Ovary (tissue), 9 donors: ENCODE results near the gene CENPO. TPM values are rescaled to one million over a fixed set of nuclear protein-coding genes. Genes with fewer than 3 reads are reported as not detected.

Experiments
- DNase-seq, 5 donors: peaks; one replicate each; pipeline ENCODE4 v3.0.0-alpha.2; 2019 to 2020
- H3K27ac ChIP-seq, 2 donors: fragments of 200-600 bp; one replicate each; pipeline versions ENCODE4 v1.5.1 to v1.8.0; 2019 to 2022
- H3K27me3 ChIP-seq: fragments of 200-600 bp; one replicate; pipeline ENCODE4 v1.8.0; 2022
- H3K36me3 ChIP-seq: fragments of 200-600 bp; sonication (generic); one replicate; pipeline ENCODE4 v1.5.1; 2019
- H3K4me1 ChIP-seq: one replicate; pipeline ENCODE4 v1.8.1; 2013; ENCODE audit warnings: mild to moderate bottlenecking, moderate library complexity; ENCODE audit not compliant: insufficient read depth
- H3K4me3 ChIP-seq: fragments of 200-600 bp; sonication (generic); one replicate; pipeline ENCODE4 v1.5.1; 2017
- H3K9me3 ChIP-seq, 2 donors: fragments of 200-600 bp in 1 of 2; sonication (generic) in 1 of 2; one replicate each; pipeline versions ENCODE4 v1.5.1 to v1.8.1; 2013 to 2019; ENCODE audit warnings: mild to moderate bottlenecking in 1 of 2, moderate library complexity in 1 of 2
- CTCF ChIP-seq, 3 donors: fragments of 450-650 bp in 2 of 3; fragments of 200-600 bp in 1 of 3; IDR thresholded peaks; one replicate each; pipeline versions ENCODE4 v1.5.1 to v1.8.0; 2016 to 2022; ENCODE audit warnings: antibody characterized with exemption in 3 of 3, mild to moderate bottlenecking in 1 of 3
- EP300 ChIP-seq: sonication (generic); formaldehyde crosslinking; IDR thresholded peaks from one replicate; pipeline ENCODE4 v1.6.1; 2017; ENCODE audit warnings: antibody characterized with exemption
- POLR2A ChIP-seq: fragments of 450-650 bp; IDR thresholded peaks from one replicate; pipeline ENCODE4 v1.6.1; 2017; ENCODE audit warnings: antibody characterized with exemption, mild to moderate bottlenecking, moderate library complexity
- WGBS, 3 donors: extraction: QIAGEN DNeasy Blood & Tissue Kit in 1 of 3; methylation state at CpG; one replicate each; pipeline versions ENCODE4 v1.1.5 to v1.1.7; 2013 to 2017; 5-methylcytosine and 5-hydroxymethylcytosine counted together
- intact Hi-C, 4 donors: fragments of 100-400 bp; cut with DNase I; formaldehyde crosslinking; loops; one replicate each; pipeline versions ENCODE4 v1.11.0 to v1.15.1; 2022 to 2023
- polyA plus RNA-seq, 2 donors: library from polyadenylated mRNA; stranded (reverse); fragments of 200-250 nt in 1 of 2; fragments of 350-450 nt in 1 of 2; fragmentation: Illumina TruSeq in 1 of 2; extraction: RNeasy Lipid Tissue Mini Kit (QIAGEN cat#74804) in 1 of 2; gene quantifications; one replicate each; pipeline ENCODE4 v1.2.3, GENCODE V29; 2013 to 2014
- total RNA-seq, 7 donors: library from RNA; depleted of rRNA in 2 of 7; stranded (reverse); fragments of >200 nt in 2 of 7; fragmentation: NEBNext Ultra II Directional in 3 of 7; extraction: Animal tissue kit (Norgen Biotek cat#: 25700) in 3 of 7; gene quantifications; one replicate each; pipeline versions ENCODE4 v1.1.0 to v1.2.4, GENCODE V29; 2016 to 2023
- donor health status: DM: no; HTN: no; CAD: no; lungs with moderate emphysema.
- donor health status: DM: no; HTN: no; CAD: no.
- donor health status: Bipolar disorder and iron deficiency.
- donor health status: DM: yes; HTN: yes; CAD: no.
- donor health status: DM: no; HTN: no; CAD: no.
- donor health status: DM: yes; HTN: yes; CAD: no.

CENPO gene
- total and polyA plus RNA-seq, 9 donors, result 1.0 to 4.7 (median 2.4) TPM

DNA sequence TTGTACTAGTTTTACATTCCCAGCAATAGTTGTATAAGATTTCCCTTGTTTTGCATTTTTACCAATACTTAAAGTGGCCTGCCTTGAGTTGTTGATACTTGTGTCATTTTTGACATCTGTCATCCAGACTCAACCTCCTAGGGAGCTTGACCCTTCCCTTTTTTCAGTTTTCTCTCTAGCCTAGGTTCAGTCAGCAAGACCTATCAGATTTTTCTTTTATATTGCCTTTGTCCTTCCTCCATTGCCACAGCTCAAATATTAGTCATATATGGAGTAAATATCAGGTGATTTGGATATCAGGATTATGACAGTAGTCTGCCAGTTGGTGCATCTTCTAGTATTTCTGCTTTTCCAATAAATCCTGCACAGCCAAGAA is 13.4 kb downstream of the CENPO start:
- H3K4me1 ChIP-seq, result no peaks in the 10 kb centered on the region
- H3K27me3 ChIP-seq, result no peaks in the 10 kb centered on the region
- H3K27ac ChIP-seq, result no peak overlapping the region
- H3K9me3 ChIP-seq, result peaks cover 0 to 6% of the 10 kb centered on the region in 2 donors
- H3K36me3 ChIP-seq, result no peaks in the 10 kb centered on the region
- H3K4me3 ChIP-seq, result no peak overlapping the region
- TF ChIP-seq EP300 (no peak), CTCF (IDR thresholded peaks at IDR 0.05) (no peak), POLR2A (no peak)
- no peak for DNase-seq
- intact Hi-C loops, result no loop called here

DNA sequence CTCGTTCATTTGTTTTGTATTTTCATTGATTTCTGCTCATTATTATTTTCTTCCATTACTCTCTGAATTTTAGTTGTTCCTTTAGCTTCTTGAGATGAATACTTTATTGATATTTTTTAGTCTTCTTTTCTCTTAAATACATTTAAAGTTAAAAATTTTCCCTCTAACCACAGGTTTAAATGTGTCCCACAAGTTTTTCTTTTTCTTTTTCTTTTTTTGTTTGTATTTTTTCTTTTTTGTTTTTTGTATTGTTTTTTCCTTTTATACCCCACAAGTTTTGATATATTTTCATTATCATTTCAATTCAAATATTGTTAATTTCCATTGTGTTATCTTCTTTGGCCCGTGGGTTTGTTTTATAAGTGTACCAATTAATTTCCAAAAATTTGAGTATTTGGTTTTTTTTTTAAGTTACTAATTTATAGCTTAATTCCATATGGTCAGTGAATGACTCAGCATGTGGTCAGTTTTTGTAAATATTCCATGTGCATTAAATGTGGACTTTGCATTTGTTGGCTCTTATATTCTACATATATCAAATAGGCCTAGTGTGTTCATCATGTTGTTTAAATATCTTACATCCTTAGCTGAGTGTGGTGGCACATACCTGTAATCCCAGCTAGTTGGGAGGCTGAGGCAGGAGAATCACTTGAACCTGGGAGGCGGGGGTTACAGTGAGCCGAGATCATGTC is 16.2 kb downstream of the CENPO start:
- no peak for TF ChIP-seq CTCF (IDR thresholded peaks at IDR 0.05)
- TF ChIP-seq EP300, result no peak
- TF ChIP-seq POLR2A, result no peak
- H3K4me1 ChIP-seq, result no peaks in the 10 kb centered on the region
- H3K4me3 ChIP-seq, result no peak overlapping the region
- H3K9me3 ChIP-seq, result peaks cover 0 to 6% of the 10 kb centered on the region in 2 donors
- 64 to 74% (median 73%) methylated on average over 4 of the region's 4 CpGs for WGBS, 3 donors
- intact Hi-C loops, result no loop called here
- H3K36me3 ChIP-seq, result no peaks in the 10 kb centered on the region
- H3K27ac ChIP-seq, result no peak overlapping the region
- no peak for DNase-seq
- H3K27me3 ChIP-seq, result no peaks in the 10 kb centered on the region

- no peak overlapping the region for H3K27ac ChIP-seq
- intact Hi-C loops, result no loop called here
- no peaks in the 10 kb centered on the region for H3K36me3 ChIP-seq
- TF ChIP-seq EP300 (no peak), POLR2A (no peak), CTCF (IDR thresholded peaks at IDR 0.05) (no peak)
- no peaks in the 10 kb centered on the region for H3K27me3 ChIP-seq
- no peak overlapping the region for H3K4me3 ChIP-seq
- H3K9me3 ChIP-seq, result no peaks in the 10 kb centered on the region
- 96 to 99% (median 97%) methylated on average over 4 of the region's 4 CpGs for WGBS, 3 donors
- H3K4me1 ChIP-seq, result peaks cover 2% of the 10 kb centered on the region
- DNase-seq, result no peak
These were observed 20.5 kb downstream of the CENPO start for GRCh38 chr2:24813691-24814137.

DNA sequence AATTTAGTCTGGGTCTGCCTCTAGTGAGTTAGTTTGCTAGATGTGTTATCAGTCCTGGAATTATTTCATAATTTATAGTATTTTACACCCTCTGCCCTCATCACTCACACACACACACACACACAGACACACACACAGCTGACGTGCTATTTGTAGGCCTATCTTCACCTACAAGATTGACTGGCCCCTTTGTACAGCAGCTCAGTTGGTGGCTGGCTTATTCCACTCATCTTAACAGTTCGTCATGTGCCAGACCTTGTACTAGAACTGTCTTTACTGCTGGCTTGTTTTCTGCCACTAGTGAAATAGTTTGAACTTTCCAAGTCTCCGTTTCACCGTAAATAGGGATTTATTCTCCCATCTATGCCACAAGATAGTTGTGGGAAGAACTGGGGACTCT is 21.3 kb downstream of the CENPO start:
- TF ChIP-seq POLR2A (no peak), EP300 (no peak), CTCF (IDR thresholded peaks at IDR 0.05) (no peak)
- no peaks in the 10 kb centered on the region for H3K36me3 ChIP-seq
- H3K27me3 ChIP-seq, result no peaks in the 10 kb centered on the region
- H3K4me3 ChIP-seq, result no peak overlapping the region
- H3K4me1 ChIP-seq, result peaks cover 2% of the 10 kb centered on the region
- WGBS, 3 donors, result 88 to 95% (median 94%) methylated on average over 4 of the region's 4 CpGs
- H3K9me3 ChIP-seq, result no peaks in the 10 kb centered on the region
- DNase-seq, result no peak
- intact Hi-C loops, result no loop called here
- H3K27ac ChIP-seq, result no peak overlapping the region
